AML-193 (cell line): ENCODE data around the gene DUSP6.

ENCODE experiments used
- DNase-seq, 2 experiments: peaks; one replicate each; lab custom pipeline; 2025; lab: John Stamatoyannopoulos, UW

Gene DUSP6

GRCh38 chr12:89373763-89374572 lies 21.7 kb upstream of the DUSP6 start:
- DNase-seq, result no peak

GRCh38 chr12:89372584-89373370 lies 20.5 kb upstream of the DUSP6 start:
- DNase-seq, result no peak

- DNase-seq, result no peak
Observed at GRCh38 chr12:89370850-89371249, 18.5 kb upstream of the DUSP6 start.

GRCh38 chr12:89370421-89370831 lies 18.1 kb upstream of the DUSP6 start:
- DNase-seq, result peak; percentile 15 to 17

GRCh38 chr12:89369166-89369565 lies 16.9 kb upstream of the DUSP6 start:
- no peak for DNase-seq

- no peak for DNase-seq
Observed at GRCh38 chr12:89368391-89368790, 16.1 kb upstream of the DUSP6 start.

GRCh38 chr12:89366676-89367364 lies 14.5 kb upstream of the DUSP6 start:
- DNase-seq, result no peak

GRCh38 chr12:89364631-89365030 lies 12.3 kb upstream of the DUSP6 start:
- no peak for DNase-seq

GRCh38 chr12:89364058-89364457 lies 11.8 kb upstream of the DUSP6 start:
- DNase-seq, result no peak

GRCh38 chr12:89363582-89363981 lies 11.3 kb upstream of the DUSP6 start:
- DNase-seq, result no peak

GRCh38 chr12:89363084-89363483 lies 10.8 kb upstream of the DUSP6 start:
- no peak for DNase-seq

GRCh38 chr12:89359615-89360014 lies 7.3 kb upstream of the DUSP6 start:
- no peak for DNase-seq

GRCh38 chr12:89358805-89359204 lies 6.5 kb upstream of the DUSP6 start:
- no peak for DNase-seq

- DNase-seq, result no peak
Observed at GRCh38 chr12:89357297-89357730, 5.0 kb upstream of the DUSP6 start.

GRCh38 chr12:89356069-89356665 lies 3.9 kb upstream of the DUSP6 start:
- no peak for DNase-seq

- DNase-seq, result no peak
Observed at GRCh38 chr12:89355243-89356068, 3.2 kb upstream of the DUSP6 start.

GRCh38 chr12:89354612-89355067 lies 2.3 kb upstream of the DUSP6 start:
- DNase-seq, result peak; percentile 24 to 34

- DNase-seq, result peak; percentile 76 to 86
Observed at GRCh38 chr12:89353823-89354611, 1.7 kb upstream of the DUSP6 start.

GRCh38 chr12:89353188-89353822 lies 1.0 kb upstream of the DUSP6 start:
- peak; percentile 51 to 63 for DNase-seq

- DNase-seq, result no peak
Observed at GRCh38 chr12:89352242-89352491, 134 bp downstream of the DUSP6 start.
